ENCODE measurements around the gene SCAMP5.

SCAMP5 gene

DNA sequence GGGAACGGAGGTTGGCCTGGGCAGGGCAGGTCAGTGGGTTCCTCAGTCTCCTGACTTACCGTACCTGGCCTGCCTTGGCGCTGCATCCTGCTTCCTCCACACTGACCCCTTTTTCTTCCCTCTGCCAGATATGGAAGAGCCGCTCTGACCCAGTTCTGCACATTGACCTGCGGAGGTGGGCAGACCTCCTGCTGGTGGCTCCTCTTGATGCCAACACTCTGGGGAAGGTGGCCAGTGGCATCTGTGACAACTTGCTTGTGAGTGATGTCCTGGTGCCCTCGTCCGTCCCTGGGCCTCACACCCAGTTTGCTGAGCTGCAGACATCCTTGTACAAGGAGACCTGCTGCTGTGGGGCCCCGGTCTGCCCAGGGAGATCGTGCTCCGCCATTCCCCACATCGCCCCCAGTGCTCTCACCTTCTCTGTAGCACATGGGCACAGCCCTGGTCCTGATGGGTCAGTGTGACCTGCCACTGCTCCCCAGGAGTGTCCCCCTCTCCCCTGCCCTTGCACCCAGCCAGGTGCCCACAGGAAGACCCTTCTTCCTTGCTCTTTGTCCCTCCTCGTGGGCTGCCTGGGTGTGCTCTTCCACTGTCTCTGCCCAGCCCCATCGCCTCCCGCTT, 49.0 kb downstream of the SCAMP5 start:
- DNase-seq: peak in 1 of 56 donors; percentile 39

DNA sequence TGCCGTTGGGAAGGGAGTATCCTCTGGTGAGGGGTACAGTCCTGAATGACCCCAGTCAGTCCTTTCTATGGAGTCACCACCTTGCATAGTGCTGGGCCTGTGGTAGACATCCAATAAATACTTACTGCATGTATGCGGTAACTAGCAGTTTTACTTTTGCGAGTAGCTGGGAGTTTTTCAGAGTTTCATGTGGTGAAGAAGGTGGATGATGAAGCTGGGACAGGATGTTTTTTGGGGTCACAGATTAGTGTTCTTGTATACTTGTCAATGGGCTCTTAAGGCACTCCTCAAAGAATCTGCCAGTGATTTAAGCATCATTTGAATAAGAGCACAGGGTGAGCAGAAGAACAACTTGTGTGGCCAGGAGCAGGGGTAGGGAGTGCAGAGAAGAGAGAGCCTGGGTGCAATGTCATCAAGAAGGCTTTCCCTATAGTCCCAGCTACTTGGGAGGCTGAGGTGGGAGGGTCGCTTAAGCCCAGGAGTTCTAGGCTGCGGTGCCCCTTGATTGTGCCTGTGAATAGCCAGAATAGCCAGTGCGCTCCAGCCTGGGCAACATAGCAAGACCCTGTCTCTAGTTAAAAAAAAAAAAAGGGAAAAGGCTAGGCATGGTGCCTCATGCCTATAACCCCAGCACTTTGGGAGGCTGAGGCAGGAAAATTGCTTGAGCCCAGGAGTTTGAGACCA, 50.1 kb downstream of the SCAMP5 start:
- DNase-seq: no peak

DNA sequence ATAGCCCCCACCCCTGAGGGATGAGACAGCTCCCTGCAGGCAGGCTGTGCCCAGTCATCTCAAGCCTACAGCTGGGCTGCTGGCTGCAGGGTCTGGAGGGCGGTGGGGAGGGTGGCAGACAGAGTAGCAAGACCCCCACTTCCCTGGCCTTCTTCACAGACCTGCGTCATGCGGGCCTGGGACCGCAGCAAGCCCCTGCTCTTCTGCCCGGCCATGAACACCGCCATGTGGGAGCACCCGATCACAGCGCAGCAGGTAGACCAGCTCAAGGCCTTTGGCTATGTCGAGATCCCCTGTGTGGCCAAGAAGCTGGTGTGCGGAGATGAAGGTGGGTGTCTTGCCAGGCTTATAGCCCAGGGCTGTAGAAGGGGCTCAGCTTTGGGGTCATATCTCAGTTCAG, 53.0 kb downstream of the SCAMP5 start:
- no peak for DNase-seq

DNA sequence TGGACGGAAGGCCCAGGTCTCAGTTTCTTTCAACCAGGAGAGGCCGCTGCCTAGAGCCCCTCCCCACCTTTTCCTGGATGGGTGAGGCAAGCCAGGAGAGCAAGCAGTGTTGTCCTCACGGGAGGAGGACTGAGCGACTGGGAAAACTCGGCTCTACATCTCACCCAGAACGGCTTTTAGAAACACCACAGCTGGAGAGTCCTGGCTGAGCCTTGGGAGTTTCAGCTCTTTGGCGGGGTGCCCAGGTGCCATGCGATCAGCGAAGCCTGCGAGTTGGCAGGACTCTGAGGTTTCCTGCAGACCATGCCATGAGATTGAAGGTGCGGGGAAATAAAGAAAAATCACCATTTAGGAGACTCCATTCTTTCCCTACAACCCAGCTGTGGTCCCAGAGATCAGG, 54.0 kb downstream of the SCAMP5 start:
- DNase-seq: peak in 47 of 56 donors; percentile 11 to 86 (median 38)

DNA sequence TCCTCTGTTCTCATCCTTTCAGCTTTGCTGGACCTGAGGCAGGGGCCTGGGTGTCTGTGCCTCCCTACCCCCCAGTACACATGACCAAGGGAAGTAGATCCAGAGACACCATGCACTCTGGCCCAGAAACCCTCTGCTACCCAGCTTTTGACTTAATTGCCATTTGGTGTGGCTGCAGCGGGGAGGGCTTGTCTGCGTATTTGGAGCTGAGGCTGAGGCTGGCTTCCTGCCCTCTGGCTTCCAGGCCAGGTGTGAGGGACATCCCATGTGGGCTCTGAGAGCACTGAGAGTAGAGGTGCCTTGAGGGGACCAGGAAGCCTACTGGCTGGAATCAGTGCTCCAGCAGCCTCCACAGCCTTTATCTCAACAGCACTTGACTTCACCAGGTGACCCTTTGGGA, 54.9 kb downstream of the SCAMP5 start:
- no peak for DNase-seq

DNA sequence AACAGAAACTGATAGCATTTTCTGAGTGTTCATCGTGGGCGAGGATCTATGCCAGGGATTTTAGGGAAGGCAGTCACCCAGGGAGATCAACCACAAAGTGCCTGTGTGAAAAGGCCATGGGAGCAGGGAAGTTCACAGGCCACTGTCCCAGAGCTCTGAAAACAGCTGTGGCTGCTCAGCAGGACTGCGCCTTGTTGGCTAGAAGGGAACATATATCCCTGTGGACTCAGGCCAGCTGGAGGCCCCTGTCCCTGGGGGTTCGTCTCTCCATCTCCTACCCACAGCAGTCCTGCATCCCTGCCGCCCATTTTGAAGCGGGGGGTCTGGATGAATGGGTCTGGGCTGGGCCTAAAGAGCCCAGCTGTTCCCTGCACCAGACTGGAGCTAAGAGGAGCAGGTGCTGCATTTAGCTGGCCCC, 55.8 kb downstream of the SCAMP5 start:
- DNase-seq: no peak

DNA sequence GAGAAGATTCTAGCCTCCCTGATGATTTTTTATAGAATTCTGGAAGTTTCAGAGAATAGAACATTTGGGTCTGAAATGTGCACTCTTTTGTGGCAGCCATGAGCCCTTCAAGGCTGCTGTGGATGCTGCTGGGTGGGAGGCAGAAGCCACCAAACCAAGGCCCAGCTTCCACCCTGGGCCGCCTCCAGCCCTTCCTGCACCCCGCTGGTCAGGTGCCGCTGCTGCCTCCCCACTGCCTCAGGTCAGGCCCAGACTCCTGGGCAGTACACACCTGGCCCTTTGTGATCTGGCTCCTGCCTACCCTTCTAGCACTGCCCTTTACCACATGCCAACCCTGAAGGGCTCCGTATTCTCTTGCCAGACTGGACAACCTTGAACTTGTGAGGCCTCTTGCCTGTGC, 56.3 kb downstream of the SCAMP5 start:
- no peak for DNase-seq

DNA sequence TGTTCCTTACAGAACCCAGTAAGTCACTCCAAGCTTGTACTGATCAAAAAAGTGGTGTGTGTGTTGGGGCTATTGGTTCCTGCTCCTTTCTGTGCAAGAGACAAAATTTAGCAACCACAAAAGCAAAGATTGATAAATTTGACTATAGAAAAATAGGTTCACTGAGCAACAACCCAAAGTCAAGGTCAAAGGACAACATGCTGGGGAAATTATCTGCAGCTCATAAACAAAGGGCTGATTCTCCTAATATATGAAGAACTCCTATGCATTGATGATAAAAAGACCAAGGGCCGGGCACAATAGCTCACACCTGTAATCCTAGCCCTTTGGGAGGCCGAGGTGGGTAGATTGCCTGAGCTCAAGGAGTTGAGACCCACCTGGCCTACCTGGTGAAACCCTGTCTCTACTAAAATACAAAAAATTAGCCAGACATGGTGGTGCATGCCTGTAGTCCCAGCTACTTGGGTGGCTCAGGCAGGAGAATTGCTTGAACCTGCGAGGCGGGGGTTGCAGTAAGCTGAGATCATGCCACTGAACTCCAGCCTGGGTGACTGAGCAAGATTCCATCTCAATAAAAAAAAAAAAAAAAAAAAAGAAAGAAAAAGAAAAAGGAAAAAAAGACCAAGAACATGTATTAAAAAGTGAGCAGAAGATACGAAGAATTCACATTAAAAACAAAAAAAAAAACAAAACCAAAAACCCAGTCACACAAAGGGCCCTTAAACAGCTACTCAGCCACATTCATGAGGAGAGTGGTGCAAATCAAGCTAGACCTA, 57.8 kb downstream of the SCAMP5 start:
- no peak for DNase-seq

DNA sequence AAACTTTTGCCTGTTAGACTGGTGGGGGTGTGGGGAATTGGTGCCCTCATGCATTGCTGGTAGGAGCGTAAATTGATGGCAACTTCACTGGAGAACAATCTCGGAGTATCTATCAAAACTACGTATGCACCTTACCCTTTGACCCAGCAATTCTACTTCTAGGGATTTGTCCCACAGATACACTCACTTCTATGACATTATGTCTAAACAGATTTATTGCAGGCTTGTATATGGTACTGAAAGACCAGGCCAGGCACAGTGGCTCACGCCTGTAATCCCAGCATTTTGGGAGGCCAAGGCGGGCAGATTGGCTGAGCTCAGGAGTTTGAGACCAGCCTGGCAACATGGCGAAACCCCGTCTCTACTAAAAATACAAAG, 58.4 kb downstream of the SCAMP5 start:
- no peak for DNase-seq

DNA sequence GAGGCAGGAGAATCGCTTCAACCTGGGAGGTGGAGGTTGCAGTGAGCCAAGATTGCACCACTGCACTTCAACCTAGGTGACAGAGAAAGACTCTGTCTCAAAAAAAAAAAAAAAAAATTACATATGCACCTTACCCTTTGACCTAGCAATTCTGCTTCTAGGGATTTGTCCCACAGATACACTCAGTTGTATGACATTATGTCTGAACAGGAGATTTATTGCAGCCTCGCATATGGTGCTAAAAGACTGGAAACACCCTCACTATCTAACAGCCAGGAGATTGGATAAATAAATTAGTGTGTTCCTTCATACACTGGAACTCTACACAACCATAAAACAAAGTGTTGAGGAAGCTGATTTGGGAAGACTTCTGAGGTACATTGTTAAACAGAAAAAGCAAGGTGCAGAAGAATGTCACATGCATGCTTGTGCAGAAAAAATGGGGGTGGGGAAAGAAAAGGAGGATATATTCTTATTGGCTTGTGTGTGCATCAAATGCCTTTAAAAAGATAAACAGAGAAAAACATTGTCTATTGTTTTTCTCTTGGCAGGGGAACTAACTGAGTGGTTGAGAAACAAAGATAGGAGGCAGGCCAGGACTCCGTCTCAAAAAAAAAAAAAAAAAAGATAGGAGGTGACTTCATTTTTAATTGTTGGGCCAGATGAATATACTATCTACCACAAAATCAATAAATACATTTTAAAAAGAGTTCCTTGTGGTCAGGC, 59.0 kb downstream of the SCAMP5 start:
- no peak for DNase-seq

DNA sequence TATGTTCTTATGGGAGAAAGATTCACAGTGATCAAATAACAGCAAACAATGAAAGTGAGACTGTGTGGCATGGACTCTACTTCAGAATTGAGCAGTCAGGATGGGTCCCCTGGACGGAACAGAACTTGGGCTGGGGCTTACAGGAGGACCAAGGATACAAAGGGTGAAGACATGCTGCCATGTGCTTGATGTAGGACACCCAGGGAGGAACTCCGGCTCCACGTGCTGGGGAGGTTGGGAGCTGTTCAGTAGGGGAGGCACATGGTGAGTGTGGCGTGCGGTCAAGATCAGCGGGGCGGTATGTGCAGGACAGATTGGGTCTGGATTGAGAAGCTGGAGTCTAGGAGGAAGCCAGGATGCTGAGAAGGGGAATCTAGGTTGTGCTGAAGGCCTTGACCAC, 60.7 kb downstream of the SCAMP5 start:
- no peak for DNase-seq

DNA sequence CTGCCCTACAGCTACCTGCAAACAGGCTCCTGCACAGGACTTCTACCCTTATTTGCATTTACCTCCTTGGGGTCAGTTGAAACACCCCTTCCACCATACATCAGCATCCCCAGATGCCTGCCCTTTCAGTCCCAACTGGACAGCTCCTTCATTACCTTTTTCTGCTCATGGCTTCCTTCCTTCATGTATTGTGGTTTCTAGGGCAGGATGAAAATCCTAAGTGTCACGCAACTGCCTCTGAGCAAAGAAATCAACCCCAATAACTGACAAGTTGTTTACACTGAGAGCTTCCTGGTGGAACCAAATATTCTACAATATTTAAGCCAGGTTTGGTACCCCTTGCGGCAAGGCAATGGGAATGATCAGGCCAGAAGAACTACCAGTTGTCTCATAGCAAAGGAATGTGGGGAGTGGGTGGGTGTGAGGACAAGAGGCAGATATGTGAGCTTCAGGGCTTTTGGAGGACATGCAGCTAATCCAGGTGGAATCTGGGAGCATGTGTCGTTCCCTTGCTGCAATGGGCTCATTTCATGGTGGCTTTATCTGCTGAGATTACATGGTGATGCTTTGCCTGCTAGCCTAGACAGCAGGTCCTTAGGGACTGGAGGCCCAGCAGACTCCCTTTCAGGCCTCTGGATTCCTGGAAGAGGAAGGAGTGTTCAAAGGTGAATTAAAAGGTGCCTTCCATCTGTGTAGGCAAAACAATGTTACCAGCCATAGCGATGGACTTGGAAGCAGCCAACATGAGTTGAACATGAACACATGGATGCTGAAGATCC, 63.0 kb downstream of the SCAMP5 start:
- no peak for DNase-seq

DNA sequence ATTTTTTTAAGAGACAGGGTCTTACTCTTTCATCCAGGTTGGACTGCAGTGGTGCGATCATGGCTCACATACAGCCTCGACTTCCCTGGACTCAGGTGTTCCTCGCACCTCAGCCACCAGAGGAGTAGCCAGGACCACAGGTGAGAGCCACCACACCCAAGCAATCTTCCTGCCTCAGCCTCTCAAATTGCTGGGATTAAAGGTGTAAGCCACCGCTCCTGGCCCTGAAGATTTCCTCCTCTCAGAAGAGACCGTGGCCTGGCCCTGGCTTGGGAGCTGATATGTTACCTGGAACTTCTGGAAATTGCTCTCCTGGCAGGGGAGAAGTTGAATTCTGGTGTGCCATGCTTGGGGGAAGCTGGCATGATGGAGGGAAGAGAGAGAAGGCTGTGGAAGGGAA, 64.2 kb downstream of the SCAMP5 start:
- DNase-seq: no peak

DNA sequence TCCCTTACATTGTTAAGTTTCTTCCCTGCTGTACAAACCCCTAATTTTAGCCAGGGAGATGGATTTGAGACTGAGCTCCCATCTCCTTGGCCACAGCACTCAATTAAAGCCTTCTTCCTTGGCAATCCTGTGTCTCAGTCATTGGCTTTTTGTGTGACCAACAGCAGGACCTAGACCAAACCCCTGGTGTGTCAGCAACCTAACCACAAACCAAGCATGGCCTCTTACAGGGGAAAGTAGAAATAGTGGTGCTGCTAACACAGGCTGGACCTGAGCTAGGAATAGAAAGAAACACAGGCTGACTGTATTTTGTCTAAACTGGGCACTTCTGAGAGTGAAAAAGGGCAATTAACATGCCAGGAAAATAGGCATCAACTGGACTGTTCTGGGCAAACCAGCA, 65.9 kb downstream of the SCAMP5 start:
- DNase-seq: no peak

DNA sequence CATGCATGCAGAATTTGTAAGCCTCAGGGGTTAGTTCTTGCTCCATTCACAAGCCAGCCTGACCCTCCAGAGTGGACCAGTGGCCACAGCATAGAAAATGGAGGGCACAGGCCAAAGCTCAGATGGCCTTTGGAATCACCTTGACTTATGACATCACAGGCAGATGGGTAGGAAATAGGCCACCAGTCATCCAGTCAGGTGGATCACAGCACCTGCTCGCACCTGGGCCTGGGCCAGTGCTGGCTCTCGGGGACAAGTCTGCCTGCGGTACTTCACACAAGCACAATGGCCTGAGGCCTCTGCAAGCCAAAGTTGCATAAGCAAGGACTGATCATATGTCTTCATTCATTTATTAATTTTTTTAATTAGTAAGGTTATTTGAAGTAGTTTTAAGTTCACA, 67.3 kb downstream of the SCAMP5 start:
- no peak for DNase-seq

DNA sequence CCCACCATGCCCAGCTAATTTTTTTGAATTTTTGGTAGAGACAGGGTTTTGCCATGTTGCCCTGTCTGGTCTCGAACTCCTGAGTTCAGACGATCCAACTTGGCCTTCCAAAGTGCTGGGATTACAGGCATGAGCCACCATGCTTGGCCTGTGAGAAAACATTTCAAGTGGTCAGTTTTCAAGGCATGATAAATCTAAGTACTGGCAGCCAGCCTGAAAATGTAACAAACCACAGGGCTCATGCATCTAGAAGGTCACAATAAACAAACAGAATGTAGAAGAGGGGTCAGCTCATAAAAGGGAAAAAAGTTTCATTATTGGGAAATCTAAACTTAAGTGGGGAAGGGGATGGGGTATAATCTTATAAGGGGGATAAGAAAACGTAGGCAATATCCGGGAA, 68.0 kb downstream of the SCAMP5 start:
- no peak for DNase-seq

DNA sequence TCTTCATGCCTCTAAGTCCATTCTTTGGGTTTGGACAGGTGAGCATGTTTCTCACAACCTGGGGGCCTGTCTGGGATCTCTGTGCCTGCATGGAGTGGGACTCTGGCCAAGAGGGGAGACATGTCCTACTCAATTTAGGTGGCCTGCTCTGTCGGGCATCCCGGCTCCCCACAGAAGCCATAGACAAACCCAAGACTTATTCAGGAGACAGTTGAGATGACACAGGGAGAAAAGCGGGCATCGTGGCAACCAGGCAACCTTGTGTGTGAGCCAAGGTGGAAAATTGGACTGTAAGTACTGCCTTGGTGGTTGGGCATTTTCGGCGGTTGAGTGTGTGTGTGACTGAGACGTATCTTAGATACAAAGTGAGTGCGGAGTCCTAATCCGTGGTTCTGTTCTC, 68.5 kb downstream of the SCAMP5 start:
- DNase-seq: no peak

DNA sequence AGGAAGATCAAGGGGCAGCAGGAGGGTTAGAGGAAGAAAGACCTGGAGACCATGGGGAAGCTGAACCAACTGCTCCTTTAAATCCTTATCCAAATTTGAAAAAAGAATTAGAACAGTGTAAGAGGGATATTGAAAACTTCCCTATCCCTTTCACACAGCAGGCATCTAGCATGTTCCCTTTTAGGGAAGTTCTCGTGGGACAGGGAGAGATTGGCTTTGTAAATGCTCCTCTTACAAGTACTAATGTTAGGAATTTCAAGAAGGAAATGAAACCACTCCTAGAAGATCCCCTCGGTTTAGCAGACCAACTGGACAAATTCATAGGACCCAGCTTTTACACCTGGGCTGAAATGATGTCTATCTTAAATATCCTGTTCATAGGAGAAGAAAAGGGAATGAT, 69.5 kb downstream of the SCAMP5 start:
- DNase-seq: no peak

DNA sequence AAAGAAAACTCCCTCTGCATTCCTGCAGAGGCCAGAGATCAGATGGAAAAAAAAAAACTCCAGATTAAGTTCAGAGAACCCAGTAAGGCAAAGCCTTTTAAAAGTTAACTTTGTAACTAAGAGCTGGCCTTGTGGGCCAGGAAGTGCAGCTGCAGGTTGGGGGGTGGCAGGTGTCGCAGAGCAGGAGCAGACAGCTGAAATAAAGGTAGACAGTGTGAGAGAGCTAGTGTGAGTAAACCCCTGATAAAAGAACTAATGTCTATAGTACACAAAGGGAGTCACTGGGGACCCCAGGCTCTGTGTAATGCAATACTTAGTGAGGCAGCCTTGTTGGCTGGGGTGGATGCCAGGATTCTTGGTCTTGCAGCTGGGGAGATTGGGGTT, 70.1 kb downstream of the SCAMP5 start:
- DNase-seq: no peak

DNA sequence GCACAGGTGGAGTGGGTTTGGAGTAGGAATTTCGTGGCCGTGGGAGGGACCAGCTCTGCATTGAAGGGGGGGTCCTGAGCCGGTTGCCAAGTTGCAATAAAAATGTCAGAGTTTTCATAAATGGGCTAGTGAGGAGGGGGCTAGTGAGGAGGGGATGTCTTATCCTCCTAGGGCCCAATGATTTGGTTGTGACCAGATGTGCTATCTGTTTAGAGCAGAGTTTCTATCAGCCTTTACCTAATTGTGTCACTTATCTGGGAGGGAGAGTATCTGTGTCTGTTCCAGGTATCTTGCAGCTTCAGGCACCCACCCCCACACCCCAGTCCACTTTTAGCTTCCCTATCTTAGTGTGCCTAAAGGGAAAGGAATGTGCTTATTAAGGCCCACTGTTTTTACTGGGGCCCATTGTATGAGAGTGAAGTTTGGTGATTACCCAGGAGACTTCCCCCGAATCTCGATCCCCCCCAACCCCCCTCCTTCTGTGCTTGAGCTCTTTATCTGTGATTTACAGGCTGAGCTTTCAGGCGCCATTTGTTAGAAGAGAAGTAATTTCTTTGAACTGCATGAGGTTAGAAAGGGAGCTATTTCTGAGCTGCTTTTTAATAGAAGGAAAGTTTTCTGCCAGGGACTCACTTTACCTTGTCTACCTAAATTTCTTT, 70.6 kb downstream of the SCAMP5 start:
- no peak for DNase-seq
